ENCODE data around the gene ATP10B. TPM values are rescaled to one million over a fixed set of nuclear protein-coding genes. Genes with fewer than 3 reads are reported as not detected.
A peak's percentile ranks its signal among the peaks of the same experiment; 100 is the strongest.
"Not testable (repeated sequence)": the region's sequence is repeated elsewhere in the genome, so short reads cannot be mapped to it uniquely, and the experiment has no call there.

Gene ATP10B
- total and polyA plus RNA-seq, 2 of the 8 experiments (the other 6 are each of a cell fraction or from before 2014, with no cell fraction given), result 0.06 to 0.11 TPM

DNA sequence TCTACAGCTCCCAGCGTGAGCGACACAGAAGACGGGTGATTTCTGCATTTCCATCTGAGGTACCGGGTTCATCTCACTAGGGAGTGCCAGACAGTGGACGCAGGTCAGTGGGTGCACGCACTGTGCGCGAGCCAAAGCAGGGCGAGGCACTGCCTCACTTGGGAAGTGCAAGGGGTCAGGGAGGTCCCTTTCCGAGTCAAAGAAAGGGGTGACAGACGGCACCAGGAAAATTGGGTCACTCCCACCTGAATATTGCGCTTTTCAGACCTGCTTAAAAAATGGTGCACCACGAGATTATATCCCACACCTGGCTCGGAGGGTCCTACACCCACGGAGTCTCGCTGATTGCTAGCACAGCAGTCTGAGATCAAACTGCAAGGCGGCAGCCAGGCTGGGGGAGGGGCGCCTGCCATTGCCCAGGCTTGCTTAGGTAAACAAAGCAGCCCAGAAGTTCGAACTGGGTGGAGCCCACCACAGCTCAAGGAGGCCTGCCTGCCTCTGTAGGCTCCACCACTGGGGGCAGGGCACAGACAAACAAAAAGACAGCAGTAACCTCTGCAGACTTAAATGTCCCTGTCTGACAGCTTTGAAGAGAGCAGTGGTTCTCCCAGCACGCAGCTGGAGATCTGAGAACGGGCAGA, 21.7 kb upstream of the ATP10B start:
- H2BK5ac ChIP-seq (ENCODE audit: low read depth, low read length); H4K8ac ChIP-seq (ENCODE audit: extremely low read depth, insufficient read depth, low read length); H3K36me3 ChIP-seq (ENCODE audit: control insufficient read depth in 2 of 4, insufficient read depth in 4 of 4, low read length in 3 of 4); H3K23ac ChIP-seq (ENCODE audit: insufficient read length); H4K91ac ChIP-seq (replicated peaks; ENCODE audit: insufficient read length, low read length); FAIRE-seq; H2AK5ac ChIP-seq (ENCODE audit: low read depth, low read length); H3K79me1 ChIP-seq (ENCODE audit: low read depth, low read length); H3K4ac ChIP-seq (replicated peaks; ENCODE audit: insufficient read length, low read depth, low read length); H3K23me2 ChIP-seq (ENCODE audit: low read depth, low read length); H3K56ac ChIP-seq (replicated peaks; ENCODE audit: insufficient read length, low read depth, low read length); H3K14ac ChIP-seq (ENCODE audit: insufficient read length); H2BK20ac ChIP-seq (ENCODE audit: low read length); H3K9me3 ChIP-seq (ENCODE audit: insufficient read depth in 2 of 2, low read depth in 1 of 2, low read length in 1 of 2); H3K4me1 ChIP-seq (replicated peaks in 1 of 4; ENCODE audit: control insufficient read depth in 3 of 4, insufficient read depth in 4 of 4, low read length in 3 of 4); H3K18ac ChIP-seq (ENCODE audit: extremely low read depth, low read length); H2BK120ac ChIP-seq (replicated peaks; ENCODE audit: low read depth, low read length); H4K5ac ChIP-seq (ENCODE audit: insufficient read length, low read depth, low read length); H3K79me2 ChIP-seq (ENCODE audit: control insufficient read depth in 1 of 2, insufficient read depth in 2 of 2, low read length in 2 of 2); H3K27ac ChIP-seq (ENCODE audit: low read depth, low read length); POLR2A ChIA-PET (ENCODE audit: partially characterized antibody); H2BK15ac ChIP-seq (ENCODE audit: low read length); H3K27me3 ChIP-seq (replicated peaks in 1 of 4; ENCODE audit: control insufficient read depth in 3 of 4, extremely low read depth in 1 of 4, insufficient read depth in 3 of 4, low read length in 3 of 4); H4K20me1 ChIP-seq (replicated peaks in 1 of 2; ENCODE audit: control insufficient read depth in 1 of 2, insufficient read depth in 2 of 2, low read length in 2 of 2): not testable (repeated sequence)
- peak in 1 of 2 experiments; percentile 61 for DNase-seq (ENCODE audit: low read depth in 1 of 2, low spot score in 2 of 2)
- Histone ChIP-seq H2AFZ (ENCODE audit: low read length) (peak overlapping the region; percentile 82; the same call in 1 of the 2 replicates), H2BK12ac (ENCODE audit: low read depth, low read length) (peak overlapping the region; percentile 80; the same call in 1 of the 2 replicates), H3K4me2 (ENCODE audit: insufficient read depth in 1 of 2, low read depth in 2 of 2, low read length in 2 of 2) (peak overlapping the region; percentile 62 to 63), H3K4me3 (ENCODE audit: extremely low read depth in 1 of 4, insufficient read depth in 2 of 4, low read depth in 3 of 4, low read length in 4 of 4) (peak overlapping the region; percentile 32 to 57 (median 48)), H3K9ac (replicated peaks in 1 of 4; ENCODE audit: extremely low read depth in 1 of 4, low read depth in 3 of 4, low read length in 3 of 4) (peak overlapping the region in 1 of 4 experiments; percentile 48; a peak in 1 of 7 replicates)
- WGBS, 2 experiments (ENCODE audit: extremely low coverage in 1 of 2, insufficient coverage in 1 of 2, insufficient read length in 1 of 2, insufficient replicate concordance in 2 of 2, low coverage in 1 of 2, low lambda C conversion rate in 2 of 2, missing lambda C conversion rate in 1 of 2), result 13% methylated on average over 19 of the region's 21 CpGs; no CpG with 5 or more reads in 1 of the 2 experiments
- CTCF ChIA-PET (ENCODE audit: partially characterized antibody), result interaction anchor here (0.7 kb wide), 1 partner anchor 43 kb away, joined by 3 read pairs; no protein-coding TSS in a partner anchor
- peak; percentile 30 for TF ChIP-seq KDM4A (IDR thresholded peaks at IDR 0.05; ENCODE audit: low read depth, low read length, severe bottlenecking)

Data from H1 (cell line).